A673 (cell line): ENCODE results near the gene BCL2A1.
"Not testable (repeated sequence)": the region's sequence is repeated elsewhere in the genome, so short reads cannot be mapped to it uniquely, and the experiment has no call there.

Source experiments
- CTCF ChIP-seq: fragments of 300-800, 200-600 bp; sonication (generic); conservative IDR thresholded peaks from 2 replicates; pipeline ENCODE4 v1.5.1; 2017; ENCODE audit warnings: low read depth, mild to moderate bottlenecking, antibody characterized with exemption, low read length, moderate library complexity, mixed read lengths
- EZH2 ChIP-seq: fragments of 200-600 bp; sonication (generic); IDR thresholded peaks from 2 replicates; pipeline ENCODE4 v1.6.1; 2017; ENCODE audit warnings: borderline replicate concordance, low read depth, mild to moderate bottlenecking, mixed read lengths, antibody characterized with exemption, low read length; ENCODE audit not compliant: poor library complexity, severe bottlenecking

GRCh38 chr15:80020149-80020548 lies 49.2 kb upstream of the BCL2A1 start:
- not testable (repeated sequence) for TF ChIP-seq CTCF, EZH2
